NCI-H187 (cell line): ENCODE data around the gene RIN1.
A peak's percentile ranks its signal among the peaks of the same experiment; 100 is the strongest.

Source experiments
- DNase-seq, 2 experiments: peaks; one replicate each; lab custom pipeline; 2025; lab: John Stamatoyannopoulos, UW

The RIN1 gene

DNA sequence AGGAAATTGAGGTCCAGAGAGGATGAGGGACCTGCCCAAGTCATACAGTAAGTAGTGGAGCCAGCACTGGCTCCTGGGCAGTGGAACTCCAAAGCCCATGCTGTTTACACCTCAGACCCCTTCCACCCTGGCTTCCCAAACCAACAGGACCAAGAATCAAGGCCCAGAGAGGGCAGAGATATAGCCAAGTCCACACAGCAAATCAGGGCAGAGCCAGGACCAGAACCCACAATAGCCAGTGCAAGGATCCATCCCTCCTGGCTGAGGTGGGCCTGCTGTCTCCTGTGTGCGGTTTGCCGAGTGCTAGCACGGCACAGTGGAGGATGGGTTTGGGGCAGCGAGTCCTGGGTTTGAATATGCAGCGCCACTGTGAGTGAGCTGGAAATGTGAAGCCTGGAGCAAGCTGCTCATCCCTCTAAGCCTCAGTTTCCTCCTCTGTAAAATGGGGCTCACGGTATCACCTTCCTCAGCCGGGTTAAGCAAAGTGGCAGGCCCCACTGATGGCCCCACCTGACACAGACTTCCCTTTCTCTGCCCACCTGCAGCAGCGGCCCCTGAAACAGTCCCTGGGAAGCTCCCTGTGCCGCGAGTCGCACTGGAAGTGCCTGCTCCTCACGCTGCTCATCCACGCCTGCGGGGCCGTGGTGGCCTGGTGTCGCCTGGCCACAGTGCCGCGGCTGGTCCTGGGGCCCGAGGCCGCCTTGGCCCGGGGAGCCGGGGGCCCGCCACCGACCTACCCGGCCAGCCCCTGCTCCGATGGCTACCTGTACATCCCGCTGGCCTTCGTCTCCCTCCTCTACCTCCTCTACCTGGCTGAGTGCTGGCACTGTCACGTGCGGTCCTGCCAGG is 42.2 kb downstream of the RIN1 start:
- DNase-seq: no peak

- no peak for DNase-seq
Observed at GRCh38 chr11:66293352-66293751, 42.9 kb downstream of the RIN1 start.

DNA sequence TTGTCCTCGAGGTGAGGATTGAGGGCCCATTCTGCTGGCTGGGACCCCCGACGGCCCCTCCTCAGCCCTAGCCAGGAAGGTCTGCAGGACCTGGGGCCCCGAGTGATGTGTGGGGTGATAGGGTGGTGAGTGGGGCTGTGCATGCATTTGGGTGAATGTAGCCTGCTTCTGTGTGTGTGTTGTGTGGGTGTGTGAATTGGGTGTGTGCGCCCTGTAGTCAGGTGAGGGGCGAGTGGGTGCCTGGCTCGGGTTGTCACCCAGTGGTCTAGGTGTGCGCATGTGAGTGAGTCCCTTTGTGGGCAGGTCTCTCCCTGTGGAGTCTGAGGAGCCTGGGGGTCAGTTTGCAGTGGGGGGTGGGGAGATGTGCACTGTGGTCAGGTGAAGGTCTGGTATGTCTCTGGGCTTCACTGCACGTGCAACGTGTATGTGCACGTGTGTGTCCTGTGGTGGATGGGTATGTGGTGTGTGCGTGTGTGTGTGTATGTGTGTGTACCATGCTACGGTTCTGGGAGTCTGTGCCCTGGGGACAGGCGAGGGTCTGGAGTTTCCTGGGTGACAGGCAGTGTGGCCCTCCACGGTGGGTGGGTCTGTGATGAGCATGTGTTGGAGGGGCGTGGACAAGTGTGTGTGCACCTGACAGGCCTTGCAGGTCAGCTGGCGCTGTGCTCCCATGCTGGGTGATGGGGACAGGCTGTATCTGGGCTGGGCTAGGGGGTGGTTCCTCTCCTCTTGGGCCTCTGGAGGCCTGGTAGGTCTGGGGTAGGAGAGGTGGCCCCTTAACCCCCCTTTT is 43.5 kb downstream of the RIN1 start:
- no peak for DNase-seq

- no peak for DNase-seq
Observed at GRCh38 chr11:66291706-66292542, 44.3 kb downstream of the RIN1 start, which contains the start of gene TMEM151A. Gene TMEM151A (plus strand): TSS chr11:66291894. CDS start chr11:66292014, 120 bp downstream.

DNA sequence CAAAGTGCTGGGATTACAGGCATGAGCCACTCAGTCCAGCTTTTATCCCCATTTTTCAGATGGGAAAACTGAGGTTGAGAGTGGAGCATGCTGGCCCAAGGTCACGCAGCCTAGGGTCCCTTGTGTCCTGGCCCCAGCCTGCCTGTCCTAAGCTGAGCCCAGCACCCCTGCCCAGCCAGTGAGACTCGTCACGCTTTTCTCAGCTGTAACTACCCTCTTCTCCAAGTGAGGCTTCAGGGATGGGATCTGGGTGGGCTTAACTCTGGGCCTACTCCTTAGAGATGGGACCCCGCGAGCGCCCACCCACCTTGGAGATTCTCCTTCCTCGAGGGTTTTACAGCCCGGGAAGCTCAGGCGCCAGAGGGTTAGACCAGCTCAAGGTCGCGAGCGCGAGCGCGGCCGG is 44.9 kb downstream of the RIN1 start:
- no peak for DNase-seq

DNA sequence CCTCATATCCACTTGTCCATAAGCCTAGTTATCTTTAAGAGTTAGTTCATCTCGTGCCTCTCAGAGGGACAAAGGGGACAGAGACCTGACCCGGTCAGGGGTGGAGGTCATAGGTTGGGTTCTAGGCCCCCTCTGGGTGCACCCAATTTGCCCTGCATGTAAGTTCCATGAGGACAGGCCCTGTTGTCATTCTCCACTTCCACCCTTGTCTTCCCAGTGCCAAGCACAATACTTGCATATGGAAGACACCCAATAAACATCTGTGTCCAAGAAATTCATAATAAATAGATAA is 46.0 kb downstream of the RIN1 start:
- DNase-seq: no peak

DNA sequence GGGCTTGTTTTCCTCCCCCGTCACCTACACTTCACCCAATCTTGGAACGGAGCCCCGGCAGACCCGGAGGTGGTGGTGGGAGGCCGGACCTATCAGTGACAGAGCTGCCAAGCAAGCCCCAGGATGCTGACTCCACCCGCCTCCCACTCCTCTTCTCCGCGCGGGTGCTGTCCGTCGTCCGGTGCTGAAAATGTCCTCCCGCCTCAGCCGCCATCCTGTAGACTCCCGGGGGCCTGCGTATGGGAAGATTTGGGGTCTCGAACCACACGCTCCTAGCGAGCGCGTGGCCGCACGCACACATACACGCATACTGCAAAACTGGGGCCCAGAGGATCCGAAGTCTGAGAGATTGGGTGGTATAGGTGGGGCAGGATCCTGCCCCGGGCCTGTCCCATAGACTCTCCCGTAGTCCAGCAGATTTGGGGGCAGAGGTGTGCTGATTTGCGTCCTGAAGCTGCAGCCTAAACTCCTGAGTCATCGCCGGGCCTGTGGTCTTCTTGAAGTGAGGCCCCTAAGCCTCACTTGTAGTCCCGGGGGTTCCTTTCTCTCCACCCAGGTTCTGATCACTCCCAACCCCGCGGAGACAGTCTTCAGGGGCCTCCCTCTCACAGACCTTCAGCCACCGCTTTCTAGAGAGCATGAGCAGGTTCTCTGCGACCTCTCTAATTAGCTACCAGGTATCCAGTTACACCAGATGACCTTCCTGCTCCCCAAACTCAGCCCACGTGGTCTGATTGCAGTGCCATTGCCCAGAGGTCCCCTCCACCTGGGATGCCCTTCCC is 46.5 kb downstream of the RIN1 start:
- DNase-seq: no peak

DNA sequence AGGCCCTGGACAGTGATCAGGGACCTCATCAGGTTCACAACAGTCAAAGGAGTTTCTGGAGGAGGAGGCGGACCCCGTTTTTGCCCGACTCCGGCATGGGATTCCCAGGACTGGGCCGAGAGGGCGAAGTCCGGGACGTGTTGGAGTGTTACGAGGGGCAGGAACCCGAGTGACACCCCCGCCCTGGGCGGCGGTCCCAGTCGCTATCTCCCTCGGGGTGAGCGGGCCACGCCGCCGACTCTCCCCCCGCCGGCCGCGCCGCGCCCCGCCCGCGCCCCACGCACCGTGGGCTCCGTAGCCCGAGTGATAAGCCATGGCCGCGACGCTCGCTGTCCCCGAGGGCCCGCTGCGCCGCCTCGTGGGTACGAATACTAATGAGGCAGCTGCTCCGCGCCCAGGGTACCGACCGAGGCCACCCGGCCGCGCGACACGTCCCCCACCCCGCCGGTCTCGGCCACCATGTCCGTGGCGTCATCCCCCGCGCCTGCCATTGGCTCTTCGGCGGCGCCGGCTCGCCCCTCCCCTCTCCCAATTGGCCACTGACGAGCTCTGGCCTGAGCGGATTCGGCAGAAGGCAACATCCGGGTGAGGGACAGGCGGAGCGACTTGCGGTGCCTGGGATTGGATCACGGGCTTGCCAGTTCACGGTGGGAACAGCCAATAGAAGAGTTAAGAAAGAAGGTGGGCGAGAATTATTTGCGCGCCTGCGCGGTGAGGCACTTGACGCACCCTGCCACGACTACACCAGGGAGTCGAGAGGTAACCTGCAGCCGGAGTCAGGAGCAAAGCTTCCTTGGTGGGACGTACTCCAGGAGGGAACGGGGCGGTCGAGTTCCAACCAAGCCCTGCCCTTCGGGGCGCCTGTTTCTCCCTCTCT is 47.3 kb downstream of the RIN1 start, which contains the start of gene YIF1A:
Gene YIF1A, minus strand, starts transcription at position 473 of the 877 bp plus-strand sequence. Its CDS starts 158 bp downstream, at position 315.
- DNase-seq: peak; percentile 91 to 97

- no peak for DNase-seq
Observed at GRCh38 chr11:66287889-66288670, 48.2 kb downstream of the RIN1 start.

DNA sequence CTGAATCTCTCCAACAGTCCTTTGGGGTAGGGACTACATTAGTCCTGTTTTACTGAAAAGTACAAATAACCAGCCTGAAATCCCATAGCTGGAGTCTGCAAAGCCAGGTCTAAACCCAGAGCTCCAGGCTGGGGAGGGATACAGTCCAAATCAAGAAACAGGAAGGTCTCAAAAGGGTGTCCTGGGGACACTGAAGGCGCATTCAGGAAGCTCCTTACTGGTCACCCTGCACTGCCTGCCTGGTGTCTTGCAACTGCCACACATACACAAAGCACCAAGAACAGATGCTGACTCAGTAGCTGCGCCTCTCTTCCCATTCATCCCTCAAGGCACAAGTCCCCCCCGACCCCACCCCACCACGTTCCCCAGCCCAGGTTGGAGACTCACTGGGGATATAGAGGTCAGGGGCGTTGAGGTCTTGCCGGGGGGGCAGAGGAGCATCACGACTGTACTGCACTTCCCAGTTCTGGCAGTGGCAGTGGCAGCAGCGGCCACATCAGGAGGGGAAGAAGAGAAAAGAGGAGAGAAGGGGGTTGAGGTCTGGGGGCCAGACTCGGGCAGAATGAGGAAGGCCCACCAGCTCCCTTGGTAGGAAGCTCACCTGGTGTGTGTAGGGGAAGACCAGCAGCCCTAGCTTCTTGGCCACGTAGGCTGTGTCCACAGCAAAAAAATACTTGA is 48.9 kb downstream of the RIN1 start:
- no peak for DNase-seq

DNA sequence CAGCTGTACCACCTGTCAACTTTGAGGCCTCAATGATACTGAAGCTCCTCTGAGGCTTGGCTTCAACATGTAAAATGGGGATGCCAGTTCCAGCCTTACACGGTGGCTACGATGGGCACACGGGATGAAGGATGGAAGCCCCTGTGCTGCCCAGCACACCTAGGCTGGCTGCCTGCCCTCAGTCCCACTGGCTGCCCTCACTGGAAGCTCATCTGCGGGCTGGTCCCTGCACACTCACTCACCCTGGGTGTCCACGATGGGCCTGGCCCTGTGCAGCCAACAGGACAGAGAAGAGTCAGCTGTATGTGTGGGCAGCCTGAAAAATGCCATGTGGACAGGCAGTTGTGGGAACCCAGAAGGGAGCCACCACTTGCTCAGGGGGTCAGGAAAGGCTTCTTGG is 49.5 kb downstream of the RIN1 start:
- DNase-seq: no peak

- no peak for DNase-seq
Observed at GRCh38 chr11:66285250-66285947, 50.8 kb downstream of the RIN1 start.

GRCh38 chr11:66284526-66285078 is 51.6 kb downstream of the RIN1 start:
- DNase-seq: no peak

- no peak for DNase-seq
Observed at GRCh38 chr11:66283461-66284105, 52.7 kb downstream of the RIN1 start.

GRCh38 chr11:66282468-66283455 is 53.5 kb downstream of the RIN1 start:
- DNase-seq: peak; percentile 88 to 97
